ENCODE data around the gene ADGRG3.

The ADGRG3 gene

GRCh38 chr16:57681950-57682728 lies 14.0 kb downstream of the ADGRG3 start:
- no peak for DNase-seq

GRCh38 chr16:57682809-57683635 lies 14.9 kb downstream of the ADGRG3 start:
- DNase-seq = no peak

- DNase-seq = no peak
Measured at GRCh38 chr16:57683636-57684545, 15.8 kb downstream of the ADGRG3 start.

- no peak for DNase-seq
Measured at GRCh38 chr16:57684626-57685358, 16.7 kb downstream of the ADGRG3 start.

GRCh38 chr16:57685633-57686032 lies 17.5 kb downstream of the ADGRG3 start:
- DNase-seq = no peak

- no peak for DNase-seq
Measured at GRCh38 chr16:57686577-57686976, 18.5 kb downstream of the ADGRG3 start.

GRCh38 chr16:57687363-57687929 lies 19.3 kb downstream of the ADGRG3 start:
- no peak for DNase-seq

- no peak for DNase-seq
Measured at GRCh38 chr16:57688487-57688986, 20.4 kb downstream of the ADGRG3 start.

- no peak for DNase-seq
Measured at GRCh38 chr16:57688987-57689761, 21.1 kb downstream of the ADGRG3 start.

GRCh38 chr16:57689762-57690558 lies 21.9 kb downstream of the ADGRG3 start:
- no peak for DNase-seq

GRCh38 chr16:57690782-57691471 lies 22.8 kb downstream of the ADGRG3 start:
- DNase-seq = no peak

- DNase-seq = no peak
Measured at GRCh38 chr16:57692636-57693035, 24.5 kb downstream of the ADGRG3 start.

GRCh38 chr16:57693550-57693949 lies 25.4 kb downstream of the ADGRG3 start:
- no peak for DNase-seq

GRCh38 chr16:57694231-57694724 lies 26.2 kb downstream of the ADGRG3 start:
- no peak for DNase-seq

GRCh38 chr16:57694725-57695679 lies 26.9 kb downstream of the ADGRG3 start, which contains the start of gene DRC7:
Gene DRC7, plus strand, starts transcription at chr16:57694806. Its CDS starts 3,144 bp downstream, at chr16:57697950.
- DNase-seq = no peak

GRCh38 chr16:57695680-57696069 lies 27.6 kb downstream of the ADGRG3 start:
- no peak for DNase-seq

GRCh38 chr16:57696240-57696639 lies 28.1 kb downstream of the ADGRG3 start:
- DNase-seq = no peak
